HG03103 (cell line): ENCODE results near the gene DLST.

Source experiments
- ATAC-seq: cut with Tn5 transposase; IDR thresholded peaks from one replicate; pipeline ENCODE4 v1.9.1; 2021; ENCODE audit warnings: low read depth; ENCODE audit not compliant: unreplicated experiment

Gene DLST

GRCh38 chr14:74951443-74952179 is 69.9 kb downstream of the DLST start:
- no peak for ATAC-seq

- ATAC-seq, result no peak
Measured at GRCh38 chr14:74952180-74952665, 70.5 kb downstream of the DLST start.

- no peak for ATAC-seq
Measured at GRCh38 chr14:74952697-74953484, 71.2 kb downstream of the DLST start.
